GM12875 (cell line): ENCODE data around the gene NISCH.
A peak's percentile ranks its signal among the peaks of the same experiment; 100 is the strongest.

Experiments used
- H3K4me3 ChIP-seq: one replicate; pipeline ENCODE4 v1.5.1; 2011; ENCODE audit warnings: low read depth, low read length, control low read depth
- TF ChIP-seq, protein P1 (sequence below): IDR thresholded peaks from 2 replicates; pipeline ENCODE4 v1.5.1; 2011; ENCODE audit warnings: low read depth, mild to moderate bottlenecking, control low read depth, inconsistent platforms, low read length, moderate library complexity, borderline replicate concordance; ENCODE audit not compliant: insufficient read depth

NISCH gene

DNA sequence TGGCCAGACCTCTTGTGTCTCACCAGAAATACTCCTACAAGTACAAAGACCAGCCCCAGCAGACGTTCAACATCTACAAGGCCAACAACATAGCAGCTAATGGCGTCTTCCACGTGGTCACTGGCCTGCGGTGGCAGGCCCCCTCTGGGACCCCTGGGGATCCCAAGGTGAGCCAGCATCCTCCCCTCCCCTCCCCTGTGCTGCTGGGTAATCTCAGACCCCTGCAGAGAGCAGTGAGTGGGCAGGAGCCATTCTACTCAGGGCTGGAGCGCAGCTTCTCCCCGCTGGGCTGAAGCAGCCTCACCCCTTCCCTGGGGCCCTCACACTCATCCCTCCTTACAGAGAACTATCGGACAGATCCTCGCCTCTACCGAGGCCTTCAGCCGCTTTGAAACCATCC is 49.6 kb downstream of the NISCH start:
- no peak overlapping the region for H3K4me3 ChIP-seq
- TF ChIP-seq, protein P1, sequence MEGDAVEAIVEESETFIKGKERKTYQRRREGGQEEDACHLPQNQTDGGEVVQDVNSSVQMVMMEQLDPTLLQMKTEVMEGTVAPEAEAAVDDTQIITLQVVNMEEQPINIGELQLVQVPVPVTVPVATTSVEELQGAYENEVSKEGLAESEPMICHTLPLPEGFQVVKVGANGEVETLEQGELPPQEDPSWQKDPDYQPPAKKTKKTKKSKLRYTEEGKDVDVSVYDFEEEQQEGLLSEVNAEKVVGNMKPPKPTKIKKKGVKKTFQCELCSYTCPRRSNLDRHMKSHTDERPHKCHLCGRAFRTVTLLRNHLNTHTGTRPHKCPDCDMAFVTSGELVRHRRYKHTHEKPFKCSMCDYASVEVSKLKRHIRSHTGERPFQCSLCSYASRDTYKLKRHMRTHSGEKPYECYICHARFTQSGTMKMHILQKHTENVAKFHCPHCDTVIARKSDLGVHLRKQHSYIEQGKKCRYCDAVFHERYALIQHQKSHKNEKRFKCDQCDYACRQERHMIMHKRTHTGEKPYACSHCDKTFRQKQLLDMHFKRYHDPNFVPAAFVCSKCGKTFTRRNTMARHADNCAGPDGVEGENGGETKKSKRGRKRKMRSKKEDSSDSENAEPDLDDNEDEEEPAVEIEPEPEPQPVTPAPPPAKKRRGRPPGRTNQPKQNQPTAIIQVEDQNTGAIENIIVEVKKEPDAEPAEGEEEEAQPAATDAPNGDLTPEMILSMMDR = no peak

DNA sequence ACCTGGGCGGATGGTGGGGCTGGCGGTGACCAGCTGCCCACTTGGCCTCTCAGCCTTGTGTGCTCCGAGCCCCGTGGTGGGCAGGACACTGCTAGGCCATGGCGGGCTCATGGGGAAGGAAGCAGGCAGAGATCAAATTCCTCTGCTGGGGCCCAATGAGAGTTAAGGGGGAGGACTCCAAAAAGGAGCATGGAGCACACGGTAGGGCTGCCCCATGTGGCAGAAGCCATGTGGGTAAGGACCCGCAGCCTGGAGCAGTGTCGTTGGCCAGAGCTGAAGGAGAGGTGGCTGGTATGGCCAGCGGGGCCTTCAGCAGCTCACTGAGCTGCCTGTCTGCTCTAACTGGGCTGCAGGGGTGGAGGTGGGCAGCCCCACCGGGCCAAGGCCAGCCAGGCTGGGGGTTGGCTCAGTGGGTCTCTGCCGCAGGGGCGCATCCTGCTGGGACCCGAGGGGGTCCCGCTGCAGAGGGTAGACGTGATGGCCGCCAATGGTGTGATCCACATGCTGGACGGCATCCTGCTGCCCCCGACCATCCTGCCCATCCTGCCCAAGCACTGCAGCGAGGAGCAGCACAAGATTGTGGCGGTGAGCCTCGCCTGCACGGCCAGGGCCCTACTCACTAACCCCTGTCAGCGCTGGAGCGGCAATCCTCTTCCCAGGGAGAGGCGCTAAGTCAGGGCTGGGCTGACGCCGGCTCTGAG is 51.0 kb downstream of the NISCH start:
- TF ChIP-seq, protein P1 = no peak
- no peak overlapping the region for H3K4me3 ChIP-seq

DNA sequence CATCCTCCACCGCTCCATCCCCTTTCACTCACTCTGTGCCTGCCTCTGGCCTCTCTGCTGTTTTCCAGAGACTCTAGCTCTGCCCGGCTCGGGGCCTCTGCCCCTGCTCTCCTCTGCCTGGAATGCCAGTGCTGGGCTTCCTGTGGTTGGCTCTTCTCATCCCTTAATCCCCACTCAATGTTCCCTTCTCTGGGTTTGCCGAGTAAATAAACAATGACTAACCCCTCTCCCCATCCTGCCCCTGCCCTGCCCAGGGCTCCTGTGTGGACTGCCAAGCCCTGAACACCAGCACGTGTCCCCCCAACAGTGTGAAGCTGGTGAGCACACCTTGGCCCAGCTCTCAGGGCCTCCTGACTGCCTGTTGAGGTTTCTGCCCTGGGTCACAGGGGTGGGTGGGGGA is 52.0 kb downstream of the NISCH start:
- no peak overlapping the region for H3K4me3 ChIP-seq
- TF ChIP-seq, protein P1 = no peak

DNA sequence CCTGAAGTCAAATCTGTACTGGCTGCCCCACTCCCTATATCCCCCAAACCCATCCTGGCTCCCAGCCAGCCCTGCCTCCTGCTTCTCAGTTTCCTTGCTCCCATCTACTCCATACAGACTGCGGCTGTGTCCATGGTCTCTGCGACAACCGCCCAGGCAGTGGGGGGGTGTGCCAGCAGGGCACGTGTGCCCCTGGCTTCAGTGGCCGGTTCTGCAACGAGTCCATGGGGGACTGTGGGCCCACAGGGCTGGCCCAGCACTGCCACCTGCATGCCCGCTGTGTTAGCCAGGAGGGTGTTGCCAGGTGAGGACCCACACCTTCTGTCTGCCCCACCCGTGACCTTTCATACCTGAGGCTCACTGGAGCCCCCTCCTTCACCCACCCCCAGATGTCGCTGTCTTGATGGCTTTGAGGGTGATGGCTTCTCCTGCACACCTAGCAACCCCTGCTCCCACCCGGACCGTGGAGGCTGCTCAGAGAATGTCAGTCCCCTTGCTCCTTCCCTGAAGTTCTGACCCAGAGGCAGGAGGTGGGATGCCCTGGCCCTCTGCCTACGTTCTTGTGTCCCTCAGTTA is 54.4 kb downstream of the NISCH start:
- H3K4me3 ChIP-seq = no peak overlapping the region
- TF ChIP-seq, protein P1 = 0 out of 2 replicates have a peak, but pooled peaks have one; percentile 21

DNA sequence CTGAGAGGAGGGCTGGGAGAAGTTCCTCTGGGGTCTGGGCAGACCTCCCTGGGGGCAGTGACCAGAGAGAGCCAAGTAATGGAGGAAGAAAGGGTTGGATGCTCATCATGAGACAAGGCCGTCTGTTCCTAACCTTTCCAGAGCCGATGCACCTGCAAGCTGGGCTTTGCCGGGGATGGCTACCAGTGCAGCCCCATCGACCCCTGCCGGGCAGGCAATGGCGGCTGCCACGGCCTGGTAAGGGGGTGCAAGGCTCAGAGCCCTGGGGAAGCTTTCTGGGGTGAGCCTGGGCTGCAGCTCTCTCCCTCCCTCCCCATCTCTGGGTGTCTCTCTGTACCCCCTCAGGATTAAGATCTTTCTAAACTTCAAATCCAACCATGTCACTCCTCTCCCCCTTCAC is 56.1 kb downstream of the NISCH start:
- no peak overlapping the region for H3K4me3 ChIP-seq
- TF ChIP-seq, protein P1 = no peak

DNA sequence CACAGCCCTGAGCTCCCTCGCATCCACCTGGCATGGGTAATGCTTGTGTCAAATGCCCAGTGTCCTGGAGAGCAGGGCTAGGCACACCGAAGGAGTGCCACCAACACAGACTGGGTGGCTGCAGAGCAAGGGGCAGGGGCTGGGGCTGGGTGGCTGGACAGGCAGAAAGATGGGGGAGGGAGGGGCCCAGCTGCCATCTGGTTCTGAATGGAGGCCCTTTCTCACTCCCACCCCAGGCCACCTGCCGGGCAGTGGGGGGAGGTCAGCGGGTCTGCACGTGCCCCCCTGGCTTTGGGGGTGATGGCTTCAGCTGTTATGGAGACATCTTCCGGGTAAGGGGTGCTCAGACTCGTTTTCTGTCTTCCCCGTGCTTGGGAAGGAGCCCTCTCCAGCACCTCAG is 56.7 kb downstream of the NISCH start:
- TF ChIP-seq, protein P1 = no peak
- H3K4me3 ChIP-seq = no peak overlapping the region

DNA sequence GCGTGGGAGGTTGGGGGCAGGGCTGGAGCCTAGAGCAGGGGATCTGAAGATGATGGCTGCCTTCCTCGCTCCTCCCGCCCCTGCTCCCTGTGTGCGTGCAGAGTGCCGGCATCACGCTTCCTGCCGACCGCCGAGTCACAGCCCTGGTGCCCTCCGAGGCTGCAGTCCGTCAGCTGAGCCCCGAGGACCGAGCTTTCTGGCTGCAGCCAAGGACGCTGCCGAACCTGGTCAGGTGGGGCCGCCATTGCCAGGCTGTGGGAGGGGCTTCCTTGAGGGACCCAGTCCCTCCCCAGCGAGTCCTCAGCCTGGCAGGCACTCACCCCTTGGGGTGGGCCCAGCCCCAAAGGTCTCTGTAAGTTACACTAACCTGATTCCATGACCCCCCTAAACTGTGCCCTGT is 57.3 kb downstream of the NISCH start:
- TF ChIP-seq, protein P1 = no peak
- H3K4me3 ChIP-seq = no peak overlapping the region
